ENCODE data around the gene ZNF768.

Gene ZNF768

GRCh38 chr16:30519120-30520049 is 7.0 kb downstream of the ZNF768 start:
- no peak for DNase-seq (ENCODE audit: low spot score)
- Histone ChIP-seq H3K36me3 (ENCODE audit: low read depth) (peaks cover under 1% of the 10 kb centered on the region; the same call in 1 of the 2 replicates), H3K4me3 (ENCODE audit: severe bottlenecking) (no peak overlapping the region), H3K27me3 (ENCODE audit: insufficient read depth, poor library complexity, severe bottlenecking) (no peaks in the 10 kb centered on the region), H3K9me3 (ENCODE audit: severe bottlenecking) (no peaks in the 10 kb centered on the region), H3K4me1 (ENCODE audit: insufficient read depth, poor library complexity, severe bottlenecking) (no peaks in the 10 kb centered on the region), H3K27ac (ENCODE audit: poor library complexity, severe bottlenecking) (no peak overlapping the region)
- no peak for ATAC-seq (ENCODE audit: low read depth)
- TF ChIP-seq, protein P1, sequence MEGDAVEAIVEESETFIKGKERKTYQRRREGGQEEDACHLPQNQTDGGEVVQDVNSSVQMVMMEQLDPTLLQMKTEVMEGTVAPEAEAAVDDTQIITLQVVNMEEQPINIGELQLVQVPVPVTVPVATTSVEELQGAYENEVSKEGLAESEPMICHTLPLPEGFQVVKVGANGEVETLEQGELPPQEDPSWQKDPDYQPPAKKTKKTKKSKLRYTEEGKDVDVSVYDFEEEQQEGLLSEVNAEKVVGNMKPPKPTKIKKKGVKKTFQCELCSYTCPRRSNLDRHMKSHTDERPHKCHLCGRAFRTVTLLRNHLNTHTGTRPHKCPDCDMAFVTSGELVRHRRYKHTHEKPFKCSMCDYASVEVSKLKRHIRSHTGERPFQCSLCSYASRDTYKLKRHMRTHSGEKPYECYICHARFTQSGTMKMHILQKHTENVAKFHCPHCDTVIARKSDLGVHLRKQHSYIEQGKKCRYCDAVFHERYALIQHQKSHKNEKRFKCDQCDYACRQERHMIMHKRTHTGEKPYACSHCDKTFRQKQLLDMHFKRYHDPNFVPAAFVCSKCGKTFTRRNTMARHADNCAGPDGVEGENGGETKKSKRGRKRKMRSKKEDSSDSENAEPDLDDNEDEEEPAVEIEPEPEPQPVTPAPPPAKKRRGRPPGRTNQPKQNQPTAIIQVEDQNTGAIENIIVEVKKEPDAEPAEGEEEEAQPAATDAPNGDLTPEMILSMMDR (IDR thresholded peaks at IDR 0.05; ENCODE audit: poor library complexity, severe bottlenecking) = no peak

DNA sequence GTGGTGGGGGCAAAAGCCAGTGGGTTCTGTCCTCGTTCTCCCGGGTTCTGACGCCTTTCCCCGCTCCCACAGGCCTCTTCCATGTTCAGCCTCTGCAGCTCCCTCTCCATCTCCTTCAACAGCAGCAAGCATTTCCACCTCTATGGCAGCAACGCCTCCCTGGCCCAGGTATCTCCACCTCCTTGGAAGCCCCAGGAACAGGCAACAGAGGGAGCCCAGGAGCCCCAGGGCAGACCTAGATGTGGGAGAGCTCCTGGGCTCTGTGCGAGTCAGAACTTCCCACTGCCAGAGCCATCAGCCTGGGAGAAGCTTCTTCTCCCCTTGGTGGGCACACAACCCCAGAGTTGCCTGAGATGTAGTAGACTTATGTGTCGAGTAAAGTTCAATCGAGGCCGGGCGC is 7.8 kb downstream of the ZNF768 start:
- TF ChIP-seq, protein P1 (IDR thresholded peaks at IDR 0.05; ENCODE audit: poor library complexity, severe bottlenecking) = no peak
- H3K4me1 ChIP-seq (ENCODE audit: insufficient read depth, poor library complexity, severe bottlenecking) = no peaks in the 10 kb centered on the region
- no peaks in the 10 kb centered on the region for H3K36me3 ChIP-seq (ENCODE audit: low read depth)
- ATAC-seq (ENCODE audit: low read depth) (no peak), DNase-seq (ENCODE audit: low spot score) (no peak)
- no peaks in the 10 kb centered on the region for H3K27me3 ChIP-seq (ENCODE audit: insufficient read depth, poor library complexity, severe bottlenecking)
- H3K9me3 ChIP-seq (ENCODE audit: severe bottlenecking) = no peaks in the 10 kb centered on the region
- H3K4me3 ChIP-seq (ENCODE audit: severe bottlenecking) = no peak overlapping the region
- H3K27ac ChIP-seq (ENCODE audit: poor library complexity, severe bottlenecking) = no peak overlapping the region

- Histone ChIP-seq H3K4me1 (ENCODE audit: insufficient read depth, poor library complexity, severe bottlenecking) (no peaks in the 10 kb centered on the region), H3K36me3 (ENCODE audit: low read depth) (no peaks in the 10 kb centered on the region), H3K9me3 (ENCODE audit: severe bottlenecking) (no peaks in the 10 kb centered on the region), H3K27ac (ENCODE audit: poor library complexity, severe bottlenecking) (no peak overlapping the region), H3K4me3 (ENCODE audit: severe bottlenecking) (no peak overlapping the region), H3K27me3 (ENCODE audit: insufficient read depth, poor library complexity, severe bottlenecking) (no peaks in the 10 kb centered on the region)
- no peak for DNase-seq (ENCODE audit: low spot score)
- TF ChIP-seq, protein P1 (IDR thresholded peaks at IDR 0.05; ENCODE audit: poor library complexity, severe bottlenecking) = no peak
- ATAC-seq (ENCODE audit: low read depth) = no peak
Observed at GRCh38 chr16:30515275-30515674, 11.1 kb downstream of the ZNF768 start.

DNA sequence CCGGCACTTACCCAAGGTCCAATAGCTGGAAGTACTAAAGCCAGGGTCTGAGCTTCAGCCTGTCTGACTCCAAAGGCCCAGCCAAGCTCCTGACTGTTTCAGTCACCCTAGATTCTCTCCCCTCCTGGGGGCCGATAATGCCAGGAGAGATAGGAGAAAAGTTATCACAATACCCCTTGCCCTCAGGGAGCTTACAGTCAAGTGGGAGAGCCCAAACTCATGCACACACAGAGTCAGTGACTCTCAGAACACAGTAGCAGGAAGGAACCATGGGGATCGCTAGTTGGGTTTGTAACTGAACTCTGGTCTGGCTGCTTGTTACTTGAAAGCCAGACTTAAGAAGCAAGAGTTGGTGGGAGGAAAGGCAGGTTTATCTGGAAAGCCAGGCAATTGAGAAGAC is 14.9 kb downstream of the ZNF768 start:
- DNase-seq (ENCODE audit: low spot score) (no peak), ATAC-seq (ENCODE audit: low read depth) (no peak)
- H3K9me3 ChIP-seq (ENCODE audit: severe bottlenecking) = no peaks in the 10 kb centered on the region
- TF ChIP-seq, protein P1 (IDR thresholded peaks at IDR 0.05; ENCODE audit: poor library complexity, severe bottlenecking) = no peak
- no peaks in the 10 kb centered on the region for H3K36me3 ChIP-seq (ENCODE audit: low read depth)
- H3K27ac ChIP-seq (ENCODE audit: poor library complexity, severe bottlenecking) = no peak overlapping the region
- H3K4me3 ChIP-seq (ENCODE audit: severe bottlenecking) = no peak overlapping the region
- H3K4me1 ChIP-seq (ENCODE audit: insufficient read depth, poor library complexity, severe bottlenecking) = no peaks in the 10 kb centered on the region
- no peaks in the 10 kb centered on the region for H3K27me3 ChIP-seq (ENCODE audit: insufficient read depth, poor library complexity, severe bottlenecking)
